ENCODE measurements around the gene CDK2AP2.

Gene CDK2AP2

GRCh38 chr11:67535561-67535960 lies 27.6 kb upstream of the CDK2AP2 start:
- no peaks in the 10 kb centered on the region for H3K4me1 Mint-ChIP-seq (ENCODE audit: low read depth)
- peaks cover 4% of the 10 kb centered on the region for H3K36me3 Mint-ChIP-seq (ENCODE audit: low read depth)
- peaks cover 5% of the 10 kb centered on the region for H3K27me3 Mint-ChIP-seq
- DNase-seq, result no peak
- no peak overlapping the region for H3K4me3 Mint-ChIP-seq
- H3K9me3 Mint-ChIP-seq, result peaks cover 21% of the 10 kb centered on the region
- no peak overlapping the region for H3K27ac Mint-ChIP-seq

GRCh38 chr11:67534070-67534679 lies 26.2 kb upstream of the CDK2AP2 start:
- no peaks in the 10 kb centered on the region for H3K4me1 Mint-ChIP-seq (ENCODE audit: low read depth)
- H3K9me3 Mint-ChIP-seq, result peaks cover 21% of the 10 kb centered on the region
- H3K36me3 Mint-ChIP-seq (ENCODE audit: low read depth), result peaks cover 4% of the 10 kb centered on the region
- no peak for DNase-seq
- no peak overlapping the region for H3K27ac Mint-ChIP-seq
- H3K4me3 Mint-ChIP-seq, result no peak overlapping the region
- H3K27me3 Mint-ChIP-seq, result peaks cover 5% of the 10 kb centered on the region

- Mint-ChIP-seq H3K9me3 (peaks cover 21% of the 10 kb centered on the region), H3K36me3 (ENCODE audit: low read depth) (peaks cover 4% of the 10 kb centered on the region), H3K4me3 (no peak overlapping the region), H3K4me1 (ENCODE audit: low read depth) (no peaks in the 10 kb centered on the region), H3K27me3 (peaks cover 5% of the 10 kb centered on the region), H3K27ac (no peak overlapping the region)
- no peak for DNase-seq
Observed at GRCh38 chr11:67532889-67533288, 24.9 kb upstream of the CDK2AP2 start.

- H3K9me3 Mint-ChIP-seq, result peaks cover 17% of the 10 kb centered on the region
- H3K4me1 Mint-ChIP-seq (ENCODE audit: low read depth), result no peaks in the 10 kb centered on the region
- H3K4me3 Mint-ChIP-seq, result no peak overlapping the region
- no peak overlapping the region for H3K27ac Mint-ChIP-seq
- no peak for DNase-seq
- peaks cover 4% of the 10 kb centered on the region for H3K36me3 Mint-ChIP-seq (ENCODE audit: low read depth)
- H3K27me3 Mint-ChIP-seq, result peaks cover 12% of the 10 kb centered on the region
Observed at GRCh38 chr11:67530282-67530592, 22.3 kb upstream of the CDK2AP2 start.

- DNase-seq, result no peak
- Mint-ChIP-seq H3K4me3 (no peak overlapping the region), H3K4me1 (ENCODE audit: low read depth) (no peaks in the 10 kb centered on the region), H3K27ac (no peak overlapping the region), H3K27me3 (peaks cover 11% of the 10 kb centered on the region), H3K9me3 (peaks cover 6% of the 10 kb centered on the region), H3K36me3 (ENCODE audit: low read depth) (no peaks in the 10 kb centered on the region)
Observed at GRCh38 chr11:67528376-67528775, 20.4 kb upstream of the CDK2AP2 start.

- Mint-ChIP-seq H3K27ac (no peak overlapping the region), H3K9me3 (no peaks in the 10 kb centered on the region), H3K4me1 (ENCODE audit: low read depth) (no peaks in the 10 kb centered on the region), H3K27me3 (peaks cover 11% of the 10 kb centered on the region), H3K36me3 (ENCODE audit: low read depth) (no peaks in the 10 kb centered on the region), H3K4me3 (no peak overlapping the region)
- DNase-seq, result no peak
Observed at GRCh38 chr11:67525275-67525976, 17.5 kb upstream of the CDK2AP2 start.

GRCh38 chr11:67524480-67524808 lies 16.5 kb upstream of the CDK2AP2 start:
- DNase-seq, result no peak
- Mint-ChIP-seq H3K4me3 (no peak overlapping the region), H3K27ac (no peak overlapping the region), H3K27me3 (peaks cover 11% of the 10 kb centered on the region), H3K4me1 (ENCODE audit: low read depth) (no peaks in the 10 kb centered on the region), H3K36me3 (ENCODE audit: low read depth) (no peaks in the 10 kb centered on the region), H3K9me3 (no peaks in the 10 kb centered on the region)

GRCh38 chr11:67523556-67524479 lies 15.9 kb upstream of the CDK2AP2 start:
- Mint-ChIP-seq H3K4me3 (no peak overlapping the region), H3K27me3 (peaks cover 11% of the 10 kb centered on the region)

GRCh38 chr11:67522844-67523555 lies 15.0 kb upstream of the CDK2AP2 start, which contains the start of gene CABP2:
Gene CABP2, minus strand, starts transcription at chr11:67523446. Its CDS starts 120 bp downstream, at chr11:67523326.
- peaks cover 11% of the 10 kb centered on the region for H3K27me3 Mint-ChIP-seq
- H3K27ac Mint-ChIP-seq, result no peak within 1 kb of the TSS
- no peaks in the 10 kb centered on the region for H3K4me1 Mint-ChIP-seq (ENCODE audit: low read depth)
- DNase-seq, result no peak
- H3K4me3 Mint-ChIP-seq, result no peak within 1 kb of the TSS
- no peaks in the 10 kb centered on the region for H3K36me3 Mint-ChIP-seq (ENCODE audit: low read depth)
- no peaks in the 10 kb centered on the region for H3K9me3 Mint-ChIP-seq

More at GRCh38 chr11:67523556-67524479, 15.9 kb upstream of the CDK2AP2 start:
- Mint-ChIP-seq H3K9me3 (no peaks in the 10 kb centered on the region), H3K4me1 (ENCODE audit: low read depth) (no peaks in the 10 kb centered on the region), H3K36me3 (ENCODE audit: low read depth) (no peaks in the 10 kb centered on the region), H3K27ac (no peak overlapping the region)
- DNase-seq, result no peak

GRCh38 chr11:67522338-67522737 lies 14.4 kb upstream of the CDK2AP2 start:
- H3K27me3 Mint-ChIP-seq, result peaks cover 8% of the 10 kb centered on the region
- DNase-seq, result no peak
- H3K4me1 Mint-ChIP-seq (ENCODE audit: low read depth), result no peaks in the 10 kb centered on the region
- H3K9me3 Mint-ChIP-seq, result no peaks in the 10 kb centered on the region
- no peak overlapping the region for H3K4me3 Mint-ChIP-seq
- H3K36me3 Mint-ChIP-seq (ENCODE audit: low read depth), result no peaks in the 10 kb centered on the region
- H3K27ac Mint-ChIP-seq, result no peak overlapping the region

GRCh38 chr11:67521924-67522323 lies 14.0 kb upstream of the CDK2AP2 start:
- H3K27me3 Mint-ChIP-seq, result peaks cover 6% of the 10 kb centered on the region
- H3K27ac Mint-ChIP-seq, result no peak overlapping the region
- no peaks in the 10 kb centered on the region for H3K4me1 Mint-ChIP-seq (ENCODE audit: low read depth)
- H3K9me3 Mint-ChIP-seq, result no peaks in the 10 kb centered on the region
- no peaks in the 10 kb centered on the region for H3K36me3 Mint-ChIP-seq (ENCODE audit: low read depth)
- DNase-seq, result no peak
- H3K4me3 Mint-ChIP-seq, result no peak overlapping the region

GRCh38 chr11:67520856-67521824 lies 13.2 kb upstream of the CDK2AP2 start:
- no peak for DNase-seq
- no peak overlapping the region for H3K27ac Mint-ChIP-seq
- no peak overlapping the region for H3K4me3 Mint-ChIP-seq
- H3K9me3 Mint-ChIP-seq, result no peaks in the 10 kb centered on the region
- H3K27me3 Mint-ChIP-seq, result peaks cover 3% of the 10 kb centered on the region
- no peaks in the 10 kb centered on the region for H3K4me1 Mint-ChIP-seq (ENCODE audit: low read depth)
- H3K36me3 Mint-ChIP-seq (ENCODE audit: low read depth), result no peaks in the 10 kb centered on the region

- Mint-ChIP-seq H3K9me3 (no peaks in the 10 kb centered on the region), H3K27ac (no peak overlapping the region), H3K27me3 (peaks cover 3% of the 10 kb centered on the region), H3K4me1 (ENCODE audit: low read depth) (no peaks in the 10 kb centered on the region), H3K36me3 (ENCODE audit: low read depth) (no peaks in the 10 kb centered on the region), H3K4me3 (no peak overlapping the region)
- no peak for DNase-seq
Observed at GRCh38 chr11:67519726-67520125, 11.8 kb upstream of the CDK2AP2 start.
